Adrenal gland (tissue), 12 donors: ENCODE data around the gene COL25A1. TPM values are rescaled to one million over a fixed set of nuclear protein-coding genes. Genes with fewer than 3 reads are reported as not detected.

Experiments
- DNase-seq, 7 donors: peaks; one replicate each; pipeline ENCODE4 v3.0.0-alpha.2; 2019 to 2020
- H3K27ac ChIP-seq, 5 donors: fragments of 200-600 bp; sonication (generic) in 4 of 5; 1 replicate in 3 of 5; 2 replicates in 2 of 5; pipeline versions ENCODE4 v1.5.1 to v1.8.0; 2016 to 2020; ENCODE audit warnings: mild to moderate bottlenecking in 1 of 5
- H3K27me3 ChIP-seq: fragments of 200-600 bp; 2 replicates; pipeline ENCODE4 v1.8.0; 2021
- H3K36me3 ChIP-seq, 2 donors: fragments of 200-600 bp; replicated peaks in 1 of 2; 1 replicate in 1 of 2; 2 replicates in 1 of 2; pipeline versions ENCODE4 v1.5.1 to v1.8.0; 2018 to 2022
- H3K4me1 ChIP-seq, 2 donors: fragments of 200-600 bp; replicated peaks in 1 of 2; 1 replicate in 1 of 2; 2 replicates in 1 of 2; pipeline versions ENCODE4 v1.5.1 to v1.8.0; 2018 to 2021
- H3K4me3 ChIP-seq, 4 donors: fragments of 200-600 bp; sonication (generic) in 3 of 4; one replicate each; pipeline ENCODE4 v1.5.1; 2016 to 2018
- H3K9me3 ChIP-seq, 3 donors: fragments of 200-600 bp; sonication (generic) in 1 of 3; replicated peaks in 1 of 3; 1 replicate in 2 of 3; 2 replicates in 1 of 3; pipeline versions ENCODE4 v1.5.1 to v1.8.0; 2016 to 2021
- CTCF ChIP-seq, 6 experiments: fragments of 450-650 bp in 4 of 6; fragments of 200-600 bp in 2 of 6; sonication (generic) in 1 of 6; IDR thresholded peaks; 1 replicate in 5 of 6; 2 replicates in 1 of 6; pipeline versions ENCODE4 v1.5.1 to v1.8.0; 2016 to 2021; ENCODE audit warnings: antibody characterized with exemption in 6 of 6, mild to moderate bottlenecking in 2 of 6, moderate library complexity in 1 of 6
- POLR2A ChIP-seq, 2 donors: fragments of 450-650 bp; IDR thresholded peaks; one replicate each; pipeline ENCODE4 v1.6.1; 2017; ENCODE audit warnings: antibody characterized with exemption in 2 of 2, mild to moderate bottlenecking in 2 of 2, moderate library complexity in 1 of 2
- WGBS, 4 donors: extraction: QIAGEN DNeasy Blood & Tissue Kit in 2 of 4; methylation state at CpG; one replicate each; pipeline versions ENCODE4 v1.1.5 to v1.1.7; 2013 to 2017; 5-methylcytosine and 5-hydroxymethylcytosine counted together
- intact Hi-C, 2 donors: fragments of 100-400 bp; cut with DNase I; formaldehyde crosslinking; loops; one replicate each; pipeline versions ENCODE4 v1.14.1 to v1.15.0; 2022 to 2023
- polyA plus RNA-seq, 3 donors: library from polyadenylated mRNA; stranded (reverse); fragments of 200-250 nt in 2 of 3; fragments of 350-450 nt in 1 of 3; fragmentation: Illumina TruSeq in 1 of 3; extraction: RNeasy Lipid Tissue Mini Kit (QIAGEN cat#74804) in 1 of 3; gene quantifications; one replicate each; pipeline ENCODE4 v1.2.3, GENCODE V29; 2013 to 2014
- total RNA-seq, 9 donors: library from RNA; depleted of rRNA in 4 of 9; stranded (reverse); fragments of >200 nt in 4 of 9; fragments of 120-200 nt in 1 of 9; fragmentation: NEBNext Ultra II Directional in 1 of 9; extraction: Animal tissue kit (Norgen Biotek cat#: 25700) in 1 of 9; gene quantifications; one replicate each; pipeline versions ENCODE4 v1.1.0 to v1.2.4, GENCODE V29; 2013 to 2023
- donor health status: healthy with polysubstance abuse.
- donor health status: Bipolar disorder and iron deficiency.
- donor health status: DM: yes; HTN: yes; CAD: no.
- donor health status: DM: no; HTN: no; CAD: no.
- donor health status: DM: no; HTN: no; CAD: no.
- donor health status: DM: yes; HTN: yes; CAD: no.

Gene COL25A1
- total and polyA plus RNA-seq, 12 donors, result 0.05 to 2.1 (median 0.47) TPM

- no peak for DNase-seq
- Histone ChIP-seq H3K27ac (no peak overlapping the region), H3K4me3 (no peak overlapping the region), H3K36me3 (no peaks in the 10 kb centered on the region), H3K27me3 (no peaks in the 10 kb centered on the region), H3K9me3 (peaks cover 0 to 6% (median 0%) of the 10 kb centered on the region in 3 donors), H3K4me1 (no peaks in the 10 kb centered on the region)
- WGBS, 4 donors, result 71 to 87% (median 81%) methylated on average over 1 of the region's 1 CpG
- intact Hi-C loops, result no loop called here
- TF ChIP-seq POLR2A (IDR thresholded peaks at IDR 0.05) (no peak), CTCF (IDR thresholded peaks at IDR 0.05) (no peak)
Measured at GRCh38 chr4:109123951-109124350, 178.5 kb downstream of the COL25A1 start.

GRCh38 chr4:109121561-109121960 lies 180.9 kb downstream of the COL25A1 start:
- H3K36me3 ChIP-seq, result no peaks in the 10 kb centered on the region
- DNase-seq, result no peak
- peaks cover 0 to 6% (median 0%) of the 10 kb centered on the region in 3 donors for H3K9me3 ChIP-seq
- TF ChIP-seq POLR2A (IDR thresholded peaks at IDR 0.05) (no peak), CTCF (IDR thresholded peaks at IDR 0.05) (no peak)
- no peaks in the 10 kb centered on the region for H3K4me1 ChIP-seq
- H3K4me3 ChIP-seq, result no peak overlapping the region
- intact Hi-C loops, result no loop called here
- H3K27me3 ChIP-seq, result no peaks in the 10 kb centered on the region
- H3K27ac ChIP-seq, result no peak overlapping the region
- WGBS, 4 donors, result 80 to 86% (median 82%) methylated on average over 1 of the region's 1 CpG

GRCh38 chr4:109119852-109120251 lies 182.6 kb downstream of the COL25A1 start:
- 82 to 87% (median 82%) methylated on average over 1 of the region's 1 CpG for WGBS, 4 donors
- Histone ChIP-seq H3K4me1 (no peaks in the 10 kb centered on the region), H3K36me3 (no peaks in the 10 kb centered on the region), H3K27ac (no peak overlapping the region), H3K27me3 (no peaks in the 10 kb centered on the region), H3K4me3 (no peak overlapping the region), H3K9me3 (peaks cover 0 to 6% (median 0%) of the 10 kb centered on the region in 3 donors)
- TF ChIP-seq POLR2A (IDR thresholded peaks at IDR 0.05) (no peak), CTCF (IDR thresholded peaks at IDR 0.05) (no peak)
- no peak for DNase-seq
- intact Hi-C loops, result no loop called here

GRCh38 chr4:109118635-109119034 lies 183.8 kb downstream of the COL25A1 start:
- no peak for DNase-seq
- H3K36me3 ChIP-seq, result no peaks in the 10 kb centered on the region
- no peak overlapping the region for H3K27ac ChIP-seq
- H3K9me3 ChIP-seq, result peaks cover 0 to under 1% (median 0%) of the 10 kb centered on the region in 3 donors
- 74 to 76% (median 76%) methylated on average over 2 of the region's 2 CpGs for WGBS, 4 donors
- TF ChIP-seq CTCF (IDR thresholded peaks at IDR 0.05) (no peak), POLR2A (IDR thresholded peaks at IDR 0.05) (no peak)
- H3K4me3 ChIP-seq, result no peak overlapping the region
- no peaks in the 10 kb centered on the region for H3K4me1 ChIP-seq
- intact Hi-C loops, result no loop called here
- no peaks in the 10 kb centered on the region for H3K27me3 ChIP-seq
